Measurements from ENCODE around the gene SLC16A13. TPM values are rescaled to one million over a fixed set of nuclear protein-coding genes. Genes with fewer than 3 reads are reported as not detected.

SLC16A13 gene
- total and polyA plus RNA-seq, 10 of the 15 experiments (the other 5 are each of a cell fraction or from before 2014, with no cell fraction given), result 0.34 to 12.1 (median 3.3) TPM

- peak overlapping the region; percentile 100 for H3K4me3 ChIP-seq
- SMC1A ChIA-PET (ENCODE audit: uncharacterized antibody, unreplicated experiment), result interaction anchor here (1.5 to 2.5 kb wide), 2 partner anchors 10 to 171 kb away, joined by 4 to 10 read pairs; no protein-coding TSS in a partner anchor
- no TSS peak for BruUV-seq (replicated peaks)
- H3K9ac ChIP-seq (ENCODE audit: control insufficient read depth, insufficient read depth, low read length), result peak overlapping the region; percentile 96
- CTCF ChIA-PET, result interaction anchor here (1.0 to 15.9 kb wide), 6 partner anchors 7 to 171 kb away, joined by 3 to 237 read pairs (median 5); partner anchors contain the start of genes RNASEK and SLC16A13
- DNase-seq (ENCODE audit: low read depth, low spot score) (peak; percentile 86), ATAC-seq (peak; percentile 89), FAIRE-seq (peak; percentile 64)
- POLR2A ChIA-PET, result interaction anchor here (1.1 to 3.0 kb wide), 4 partner anchors 21 to 118 kb away, joined by 4 to 18 read pairs (median 6); partner anchors contain the start of genes SLC16A11 and SLC16A13
- intact Hi-C loops (cut with micrococcal nuclease; ENCODE audit: unreplicated experiment), result loop anchor here (10.0 kb wide), 1 partner anchor 260 kb away; the partner anchor contains the start of gene XAF1
- peaks cover 34% of the 10 kb centered on the region for H3K4me1 ChIP-seq (ENCODE audit: control insufficient read depth, insufficient read depth, low read length)
- H3K36me3 ChIP-seq (ENCODE audit: control insufficient read depth in 2 of 2, insufficient read depth in 2 of 2, low read length in 1 of 2), result peaks cover 0 to 4% of the 10 kb centered on the region in 2 experiments; a peak in 3 of 4 replicates
- peak overlapping the region; percentile 100 for H3K27ac ChIP-seq (ENCODE audit: control insufficient read depth, insufficient read depth)
- peak overlapping the region; percentile 5; the same call in 1 of the 2 replicates for H2AFZ ChIP-seq (ENCODE audit: control insufficient read depth, low read depth, low read length)
- in situ Hi-C loops (cut with MboI), result loop anchor here (5.0 kb wide), 1 partner anchor 362 kb away; the partner anchor contains the start of genes C17orf100 and MED31
- WGBS (ENCODE audit: insufficient coverage, insufficient replicate concordance, low lambda C conversion rate, missing lambda C conversion rate), result 1% methylated on average over 53 of the region's 75 CpGs
- peaks cover 66% of the 10 kb centered on the region for H3K79me2 ChIP-seq (ENCODE audit: control insufficient read depth, insufficient read depth, low read length)
- RAD21 ChIA-PET (ENCODE audit: unreplicated experiment), result interaction anchor here (1.0 to 2.4 kb wide), 4 partner anchors 9 to 24 kb away, joined by 4 to 8 read pairs (median 7); partner anchors contain the start of gene SLC16A13
- no peaks in the 10 kb centered on the region for H3K27me3 ChIP-seq (replicated peaks in 1 of 2; ENCODE audit: control insufficient read depth in 2 of 2, insufficient read depth in 2 of 2, low read length in 1 of 2)
- no peaks in the 10 kb centered on the region for H3K9me3 ChIP-seq (replicated peaks; ENCODE audit: control insufficient read depth, insufficient read depth, low read length)
- peak overlapping the region; percentile 92 for H3K4me2 ChIP-seq (ENCODE audit: control insufficient read depth, insufficient read depth)
- no peaks in the 10 kb centered on the region for H4K20me1 ChIP-seq (ENCODE audit: control insufficient read depth, insufficient read depth)
- TF ChIP-seq E2F8 (IDR thresholded peaks at IDR 0.05; ENCODE audit: low read depth, partially characterized antibody) (no peak), SMAD5 (IDR thresholded peaks at IDR 0.05; ENCODE audit: low read depth) (peak; percentile 95), NRF1 (conservative IDR thresholded peaks at IDR 0.05; ENCODE audit: low read depth, low read length) (0 out of 2 replicates have a peak, but pooled peaks have one; percentile 26), IRF3 (IDR thresholded peaks at IDR 0.05) (no peak), JUND (IDR thresholded peaks at IDR 0.05; ENCODE audit: low read depth, low read length) (no peak), HDAC6 (IDR thresholded peaks at IDR 0.05; ENCODE audit: unreplicated experiment) (no peak), ZSCAN29 (IDR thresholded peaks at IDR 0.05) (no peak), FOS (IDR thresholded peaks at IDR 0.05; ENCODE audit: borderline replicate concordance, extremely low read depth, insufficient read length) (no peak), BCLAF1 (IDR thresholded peaks at IDR 0.05) (no peak), POLR2AphosphoS2 (IDR thresholded peaks at IDR 0.05; ENCODE audit: low read depth, low read length) (peak; percentile 89), SMAD1 (IDR thresholded peaks at IDR 0.05; ENCODE audit: low read depth, partially characterized antibody) (peak; percentile 80), KDM1A (IDR thresholded peaks at IDR 0.05; ENCODE audit: borderline replicate concordance) (no peak), TARDBP (IDR thresholded peaks at IDR 0.05; ENCODE audit: borderline replicate concordance) (0 out of 2 replicates have a peak, but pooled peaks have one; percentile 13), CEBPB (IDR thresholded peaks at IDR 0.05; ENCODE audit: borderline replicate concordance in 1 of 2, low read depth in 2 of 2, low read length in 2 of 2) (no peak), GATAD2B (conservative IDR thresholded peaks at IDR 0.05; ENCODE audit: low read depth) (peak; percentile 69; the same call in 1 of the 2 replicates), DPF2 (IDR thresholded peaks at IDR 0.05) (0 out of 2 replicates have a peak, but pooled peaks have one; percentile 50)
Measured at GRCh38 chr17:7014261-7014994, 21.4 kb upstream of the SLC16A13 start.

Measured in GM12878 (cell line).